ENCODE results near the gene RPH3AL. TPM values are rescaled to one million over a fixed set of nuclear protein-coding genes. Genes with fewer than 3 reads are reported as not detected.
"Not testable (repeated sequence)": the region's sequence is repeated elsewhere in the genome, so short reads cannot be mapped to it uniquely, and the experiment has no call there.

The RPH3AL gene
- total RNA-seq, 1 experiment from 2014 or later, result 24.9 TPM

DNA sequence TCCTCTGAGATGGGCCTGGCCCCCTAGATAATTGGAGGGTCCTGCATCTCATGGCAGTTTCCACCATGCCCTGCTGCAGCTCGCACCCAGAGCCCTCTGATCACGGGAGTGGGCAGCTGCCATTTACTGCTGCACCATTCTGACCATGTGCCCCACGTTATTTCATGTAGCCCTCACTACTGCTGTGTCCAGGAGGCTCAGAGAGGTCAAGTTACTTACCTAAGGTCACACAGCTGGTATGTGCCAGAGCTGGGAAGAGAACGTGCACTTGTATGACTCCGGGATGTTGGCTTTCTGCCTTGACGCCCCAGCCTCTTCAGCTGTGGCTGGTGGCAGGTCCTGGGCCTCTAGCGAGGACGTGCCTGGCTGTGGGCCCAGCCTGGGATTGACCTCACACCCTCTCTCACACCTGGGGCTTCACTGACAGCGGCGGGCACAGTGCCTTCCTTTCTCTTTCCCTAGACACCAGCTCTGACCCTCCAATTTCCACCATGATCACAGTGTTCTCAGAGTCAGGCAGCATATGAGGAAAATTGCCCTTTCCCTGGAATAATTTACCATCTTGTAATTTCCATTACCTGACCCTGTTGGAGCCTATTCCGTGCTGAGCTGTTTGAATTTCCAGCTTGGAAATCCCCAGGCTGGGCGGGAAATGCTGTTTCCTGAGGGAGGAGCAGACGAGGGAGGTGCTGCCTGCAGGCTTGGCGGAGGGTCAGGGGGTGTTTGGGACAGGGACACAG is 152.6 kb downstream of the RPH3AL start:
- H3K9ac ChIP-seq (ENCODE audit: low read length), result no peak overlapping the region
- H3K4me2 ChIP-seq (ENCODE audit: low read length), result no peak overlapping the region
- ChIA-PET CTCF (no interaction called here), POLR2A (ENCODE audit: unreplicated experiment) (no interaction called here)
- no peaks in the 10 kb centered on the region for H3K36me3 ChIP-seq (ENCODE audit: low read depth, low read length)
- no peak overlapping the region for H3K27ac ChIP-seq (ENCODE audit: low read length)
- peak; percentile 48 for ATAC-seq
- no peaks in the 10 kb centered on the region for H3K9me3 ChIP-seq (ENCODE audit: low read length)
- H4K20me1 ChIP-seq (ENCODE audit: low read length), result no peaks in the 10 kb centered on the region
- DNase-seq, result peak; percentile 6
- no peaks in the 10 kb centered on the region for H3F3A ChIP-seq (ENCODE audit: low read length, unreplicated experiment)
- H3K4me3 ChIP-seq (ENCODE audit: low read length), result no peak overlapping the region
- no peaks in the 10 kb centered on the region for H3K9me2 ChIP-seq (replicated peaks; ENCODE audit: low read length)
- no peaks in the 10 kb centered on the region for H3K4me1 ChIP-seq (ENCODE audit: insufficient read depth, low read length)
- TF ChIP-seq EZH2phosphoT487 (IDR thresholded peaks at IDR 0.05; ENCODE audit: borderline replicate concordance, low read length) (no peak), EZH2 (IDR thresholded peaks at IDR 0.05; ENCODE audit: low read length, unreplicated experiment) (no peak)
- TF ChIP-seq, protein P1, sequence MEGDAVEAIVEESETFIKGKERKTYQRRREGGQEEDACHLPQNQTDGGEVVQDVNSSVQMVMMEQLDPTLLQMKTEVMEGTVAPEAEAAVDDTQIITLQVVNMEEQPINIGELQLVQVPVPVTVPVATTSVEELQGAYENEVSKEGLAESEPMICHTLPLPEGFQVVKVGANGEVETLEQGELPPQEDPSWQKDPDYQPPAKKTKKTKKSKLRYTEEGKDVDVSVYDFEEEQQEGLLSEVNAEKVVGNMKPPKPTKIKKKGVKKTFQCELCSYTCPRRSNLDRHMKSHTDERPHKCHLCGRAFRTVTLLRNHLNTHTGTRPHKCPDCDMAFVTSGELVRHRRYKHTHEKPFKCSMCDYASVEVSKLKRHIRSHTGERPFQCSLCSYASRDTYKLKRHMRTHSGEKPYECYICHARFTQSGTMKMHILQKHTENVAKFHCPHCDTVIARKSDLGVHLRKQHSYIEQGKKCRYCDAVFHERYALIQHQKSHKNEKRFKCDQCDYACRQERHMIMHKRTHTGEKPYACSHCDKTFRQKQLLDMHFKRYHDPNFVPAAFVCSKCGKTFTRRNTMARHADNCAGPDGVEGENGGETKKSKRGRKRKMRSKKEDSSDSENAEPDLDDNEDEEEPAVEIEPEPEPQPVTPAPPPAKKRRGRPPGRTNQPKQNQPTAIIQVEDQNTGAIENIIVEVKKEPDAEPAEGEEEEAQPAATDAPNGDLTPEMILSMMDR (conservative IDR thresholded peaks at IDR 0.05; ENCODE audit: low read depth, low read length), result no peak
- no peak overlapping the region for H2AFZ ChIP-seq (ENCODE audit: low read length)
- H3K27me3 ChIP-seq (ENCODE audit: low read length), result no peaks in the 10 kb centered on the region
- BruUV-seq (replicated peaks), result TSS peak; percentile 16
- intact Hi-C loops (cut with micrococcal nuclease), result no loop called here
- H3K79me2 ChIP-seq (ENCODE audit: low read length), result no peaks in the 10 kb centered on the region

DNA sequence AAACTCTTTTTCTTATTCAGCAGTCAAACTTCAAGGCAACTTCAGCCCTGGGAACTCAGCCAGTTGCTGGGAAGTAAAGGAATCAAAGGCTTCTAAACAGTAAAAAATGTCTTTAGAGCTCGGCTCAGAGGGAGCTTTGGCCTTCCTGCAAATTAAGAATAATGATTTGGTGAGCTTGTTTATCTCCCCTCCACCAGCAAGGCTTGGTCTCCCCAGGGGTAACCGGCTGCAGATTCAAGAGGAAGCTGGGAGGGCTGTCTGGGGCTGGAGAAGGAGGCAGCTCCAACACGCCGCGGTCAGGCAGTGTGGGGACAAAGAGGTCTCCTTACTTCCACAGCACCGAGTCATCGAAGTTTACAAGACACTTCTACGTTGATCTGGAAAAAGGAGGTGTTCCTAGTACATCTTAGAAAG is 153.4 kb downstream of the RPH3AL start:
- CTCF ChIA-PET, result no interaction called here
- intact Hi-C loops (cut with micrococcal nuclease), result no loop called here

DNA sequence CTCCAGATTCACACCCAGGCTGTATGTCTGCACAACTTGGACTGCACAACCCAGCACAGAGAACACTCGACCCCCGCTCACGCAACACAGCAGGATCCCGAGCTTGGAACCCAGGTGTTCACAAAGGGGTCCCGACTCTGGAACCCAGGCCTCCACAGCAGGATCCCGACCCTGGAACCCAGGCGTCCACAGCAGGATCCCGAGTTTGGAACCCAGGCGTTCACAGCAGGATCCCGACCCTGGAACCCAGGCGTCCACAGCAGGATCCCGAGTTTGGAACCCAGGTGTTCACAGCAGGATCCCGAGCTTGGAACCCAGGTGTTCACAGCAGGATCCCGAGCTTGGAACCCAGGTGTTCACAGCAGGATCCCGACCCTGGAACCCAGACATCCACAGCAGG is 154.4 kb downstream of the RPH3AL start:
- H4K20me1 ChIP-seq (ENCODE audit: low read length); H3K27me3 ChIP-seq (ENCODE audit: low read length); H3K9me3 ChIP-seq (ENCODE audit: low read length); H3K4me1 ChIP-seq (ENCODE audit: insufficient read depth, low read length); CTCF ChIA-PET; H3K4me3 ChIP-seq (ENCODE audit: low read length); POLR2A ChIA-PET (ENCODE audit: unreplicated experiment); H3K79me2 ChIP-seq (ENCODE audit: low read length); H3K27ac ChIP-seq (ENCODE audit: low read length); intact Hi-C loops (cut with micrococcal nuclease); H3K36me3 ChIP-seq (ENCODE audit: low read depth, low read length); H3K9me2 ChIP-seq (replicated peaks; ENCODE audit: low read length); DNase-seq; H2AFZ ChIP-seq (ENCODE audit: low read length); H3K9ac ChIP-seq (ENCODE audit: low read length); BruUV-seq (replicated peaks); ATAC-seq; H3K4me2 ChIP-seq (ENCODE audit: low read length); H3F3A ChIP-seq (ENCODE audit: low read length, unreplicated experiment): not testable (repeated sequence)

More for the DNA sequence above, 153.4 kb downstream of the RPH3AL start:
- POLR2A ChIA-PET (ENCODE audit: unreplicated experiment), result no interaction called here
- Histone ChIP-seq H3K79me2 (ENCODE audit: low read length) (no peaks in the 10 kb centered on the region), H3K4me2 (ENCODE audit: low read length) (no peak overlapping the region), H3K9me3 (ENCODE audit: low read length) (no peaks in the 10 kb centered on the region), H3K27ac (ENCODE audit: low read length) (no peak overlapping the region), H4K20me1 (ENCODE audit: low read length) (no peaks in the 10 kb centered on the region), H3K4me3 (ENCODE audit: low read length) (no peak overlapping the region), H3K9ac (ENCODE audit: low read length) (no peak overlapping the region), H3K27me3 (ENCODE audit: low read length) (no peaks in the 10 kb centered on the region), H3K4me1 (ENCODE audit: insufficient read depth, low read length) (no peaks in the 10 kb centered on the region), H3K36me3 (ENCODE audit: low read depth, low read length) (no peaks in the 10 kb centered on the region), H3F3A (ENCODE audit: low read length, unreplicated experiment) (no peaks in the 10 kb centered on the region), H3K9me2 (replicated peaks; ENCODE audit: low read length) (no peaks in the 10 kb centered on the region), H2AFZ (ENCODE audit: low read length) (no peak overlapping the region)
- BruUV-seq (replicated peaks), result no TSS peak
- peak; percentile 32; the same call in 1 of the 2 replicates for ATAC-seq
- no peak for TF ChIP-seq EZH2 (IDR thresholded peaks at IDR 0.05; ENCODE audit: low read length, unreplicated experiment)
- TF ChIP-seq, protein P1 (conservative IDR thresholded peaks at IDR 0.05; ENCODE audit: low read depth, low read length), result no peak
- TF ChIP-seq EZH2phosphoT487 (IDR thresholded peaks at IDR 0.05; ENCODE audit: borderline replicate concordance, low read length), result no peak
- no peak for DNase-seq

Data from PC-3 (cell line).